Tibial nerve (tissue), 4 donors: ENCODE data around the gene CACTIN.
A peak's percentile ranks its signal among the peaks of the same experiment; 100 is the strongest.

ENCODE experiments used
- EP300 ChIP-seq, 2 donors: sonication (generic); formaldehyde crosslinking; IDR thresholded peaks; one replicate each; pipeline ENCODE4 v1.6.1; 2017; ENCODE audit warnings: antibody characterized with exemption in 2 of 2, mild to moderate bottlenecking in 1 of 2
- POLR2A ChIP-seq, 2 donors: fragments of 450-650 bp; IDR thresholded peaks; one replicate each; pipeline ENCODE4 v1.6.1; 2017; ENCODE audit warnings: antibody characterized with exemption in 2 of 2, mild to moderate bottlenecking in 2 of 2, moderate library complexity in 2 of 2
- TF ChIP-seq, protein P1 (sequence below), 5 experiments: fragments of 200-600 bp in 3 of 5; fragments of 450-650 bp in 2 of 5; sonication (generic) in 3 of 5; IDR thresholded peaks; one replicate each; pipeline ENCODE4 v1.5.1; 2016 to 2019; ENCODE audit warnings: antibody characterized with exemption in 5 of 5, mild to moderate bottlenecking in 3 of 5, moderate library complexity in 2 of 5

DNA sequence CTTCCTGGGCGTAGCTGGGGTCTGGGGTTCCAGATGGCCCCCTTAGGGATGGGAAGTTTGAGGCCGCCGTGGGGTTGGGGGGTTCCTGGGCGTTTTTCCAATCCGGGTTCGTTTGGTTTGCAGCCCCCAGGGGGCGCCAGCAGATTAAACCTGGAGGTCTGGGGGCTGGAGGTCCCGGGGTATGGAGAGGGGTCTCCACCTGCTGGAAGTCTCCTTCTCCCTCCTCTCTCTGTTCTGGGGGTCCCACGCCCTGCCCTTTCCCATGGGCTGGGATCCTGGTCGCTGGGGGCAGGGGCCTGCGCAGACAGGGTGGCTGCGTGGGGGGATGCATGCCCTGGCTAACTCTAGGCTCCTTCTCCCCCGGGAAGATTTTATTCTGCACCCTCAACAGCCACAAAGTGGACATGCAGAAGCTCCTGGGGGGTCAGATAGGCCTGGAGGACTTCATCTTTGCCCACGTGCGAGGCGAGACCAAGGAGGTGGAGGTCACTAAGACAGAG lies 40.4 kb downstream of the CACTIN start:
- TF ChIP-seq EP300 (IDR thresholded peaks at IDR 0.05) (no peak), POLR2A (IDR thresholded peaks at IDR 0.05) (no peak)
- TF ChIP-seq, protein P1, sequence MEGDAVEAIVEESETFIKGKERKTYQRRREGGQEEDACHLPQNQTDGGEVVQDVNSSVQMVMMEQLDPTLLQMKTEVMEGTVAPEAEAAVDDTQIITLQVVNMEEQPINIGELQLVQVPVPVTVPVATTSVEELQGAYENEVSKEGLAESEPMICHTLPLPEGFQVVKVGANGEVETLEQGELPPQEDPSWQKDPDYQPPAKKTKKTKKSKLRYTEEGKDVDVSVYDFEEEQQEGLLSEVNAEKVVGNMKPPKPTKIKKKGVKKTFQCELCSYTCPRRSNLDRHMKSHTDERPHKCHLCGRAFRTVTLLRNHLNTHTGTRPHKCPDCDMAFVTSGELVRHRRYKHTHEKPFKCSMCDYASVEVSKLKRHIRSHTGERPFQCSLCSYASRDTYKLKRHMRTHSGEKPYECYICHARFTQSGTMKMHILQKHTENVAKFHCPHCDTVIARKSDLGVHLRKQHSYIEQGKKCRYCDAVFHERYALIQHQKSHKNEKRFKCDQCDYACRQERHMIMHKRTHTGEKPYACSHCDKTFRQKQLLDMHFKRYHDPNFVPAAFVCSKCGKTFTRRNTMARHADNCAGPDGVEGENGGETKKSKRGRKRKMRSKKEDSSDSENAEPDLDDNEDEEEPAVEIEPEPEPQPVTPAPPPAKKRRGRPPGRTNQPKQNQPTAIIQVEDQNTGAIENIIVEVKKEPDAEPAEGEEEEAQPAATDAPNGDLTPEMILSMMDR (IDR thresholded peaks at IDR 0.05): peak; percentile 34 to 66 (median 49)
